OCI-LY3 (cell line): Measurements from ENCODE around the gene LAMC3.

Experiments used
- EZH2phosphoT487 ChIP-seq: fragments of 200-600 bp; shearing (Covaris generic); IDR thresholded peaks from 2 replicates; pipeline ENCODE4 v1.6.1; 2018; ENCODE audit warnings: antibody characterized with exemption, mixed run types, low read depth
- TF ChIP-seq, protein P1 (sequence below): fragments of 200-600, 300-600 bp; sonication (generic); IDR thresholded peaks from 2 replicates; pipeline ENCODE4 v1.5.1; 2014; ENCODE audit warnings: antibody characterized with exemption, low read length, low read depth

DNA sequence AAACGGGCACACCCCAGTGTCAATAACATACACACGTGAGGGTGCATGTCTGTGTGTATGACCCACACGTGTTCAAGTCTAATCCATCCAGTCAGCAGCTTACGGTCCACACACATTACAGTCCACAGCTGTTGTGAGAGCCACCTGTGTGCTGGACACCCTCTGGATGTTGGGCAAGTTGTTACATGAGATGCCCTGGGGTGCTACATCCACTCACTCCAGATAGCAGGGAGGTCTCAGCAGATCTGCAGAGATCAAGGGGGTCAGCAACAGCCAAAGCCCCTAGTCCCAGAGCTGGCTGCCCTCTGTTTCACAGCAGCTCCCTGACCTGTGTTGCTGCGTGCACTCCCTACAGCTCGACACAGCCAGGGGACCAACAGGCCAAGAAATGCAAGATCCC lies 83.1 kb downstream of the LAMC3 start:
- TF ChIP-seq, protein P1, sequence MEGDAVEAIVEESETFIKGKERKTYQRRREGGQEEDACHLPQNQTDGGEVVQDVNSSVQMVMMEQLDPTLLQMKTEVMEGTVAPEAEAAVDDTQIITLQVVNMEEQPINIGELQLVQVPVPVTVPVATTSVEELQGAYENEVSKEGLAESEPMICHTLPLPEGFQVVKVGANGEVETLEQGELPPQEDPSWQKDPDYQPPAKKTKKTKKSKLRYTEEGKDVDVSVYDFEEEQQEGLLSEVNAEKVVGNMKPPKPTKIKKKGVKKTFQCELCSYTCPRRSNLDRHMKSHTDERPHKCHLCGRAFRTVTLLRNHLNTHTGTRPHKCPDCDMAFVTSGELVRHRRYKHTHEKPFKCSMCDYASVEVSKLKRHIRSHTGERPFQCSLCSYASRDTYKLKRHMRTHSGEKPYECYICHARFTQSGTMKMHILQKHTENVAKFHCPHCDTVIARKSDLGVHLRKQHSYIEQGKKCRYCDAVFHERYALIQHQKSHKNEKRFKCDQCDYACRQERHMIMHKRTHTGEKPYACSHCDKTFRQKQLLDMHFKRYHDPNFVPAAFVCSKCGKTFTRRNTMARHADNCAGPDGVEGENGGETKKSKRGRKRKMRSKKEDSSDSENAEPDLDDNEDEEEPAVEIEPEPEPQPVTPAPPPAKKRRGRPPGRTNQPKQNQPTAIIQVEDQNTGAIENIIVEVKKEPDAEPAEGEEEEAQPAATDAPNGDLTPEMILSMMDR = no peak
- TF ChIP-seq EZH2phosphoT487 = no peak
